GM12865 (cell line): ENCODE measurements around the gene SKI.

Source experiments
- DNase-seq: peaks from one replicate; pipeline ENCODE4 v3.0.0; 2010; ENCODE audit warnings: low read depth
- H3K4me3 ChIP-seq: 2 replicates; pipeline ENCODE4 v1.5.1; 2011; ENCODE audit warnings: mild to moderate bottlenecking, low read depth, low read length, control low read depth
- TF ChIP-seq, protein P1 (sequence below): IDR thresholded peaks from 2 replicates; pipeline ENCODE4 v1.5.1; 2011; ENCODE audit warnings: low read length, control low read depth, low read depth, inconsistent platforms; ENCODE audit not compliant: insufficient read depth; ENCODE audit errors: missing control alignments

Gene SKI

DNA sequence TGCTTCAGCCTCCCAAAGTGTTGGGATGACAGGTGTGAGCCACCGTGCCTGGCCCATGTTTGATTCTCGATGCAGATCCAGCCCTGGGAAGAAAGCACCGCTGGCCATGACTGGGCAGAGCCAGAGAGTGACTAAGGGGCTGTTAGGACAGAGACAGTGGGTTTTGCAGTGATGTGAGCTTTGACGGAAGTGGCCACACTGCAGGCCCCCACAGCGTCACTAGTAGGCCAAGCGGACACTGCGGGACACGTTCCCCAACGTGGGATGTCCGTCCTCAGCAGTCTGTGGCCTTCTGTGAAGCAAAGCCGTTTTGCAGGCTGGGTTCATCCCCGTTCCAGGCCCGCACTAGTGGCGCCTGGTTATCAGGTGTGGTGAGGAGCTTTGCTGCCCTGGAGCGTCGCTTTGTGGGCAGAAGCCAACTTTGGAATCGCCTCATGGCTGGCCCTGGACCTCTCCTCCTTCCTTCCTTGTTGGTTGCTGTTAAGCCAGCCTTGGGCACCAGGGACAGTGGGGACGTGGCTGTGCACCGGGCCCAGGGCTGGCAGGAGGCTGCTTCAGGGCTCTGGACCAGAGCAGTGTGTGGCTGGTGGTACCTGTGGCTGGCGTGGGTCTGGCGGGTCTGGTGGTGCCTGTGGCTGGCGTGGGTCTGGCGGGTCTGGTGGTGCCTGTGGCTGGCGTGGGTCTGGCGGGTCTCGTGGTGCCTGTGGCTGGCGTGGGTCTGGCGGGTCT is 41.2 kb downstream of the SKI start:
- TF ChIP-seq, protein P1, sequence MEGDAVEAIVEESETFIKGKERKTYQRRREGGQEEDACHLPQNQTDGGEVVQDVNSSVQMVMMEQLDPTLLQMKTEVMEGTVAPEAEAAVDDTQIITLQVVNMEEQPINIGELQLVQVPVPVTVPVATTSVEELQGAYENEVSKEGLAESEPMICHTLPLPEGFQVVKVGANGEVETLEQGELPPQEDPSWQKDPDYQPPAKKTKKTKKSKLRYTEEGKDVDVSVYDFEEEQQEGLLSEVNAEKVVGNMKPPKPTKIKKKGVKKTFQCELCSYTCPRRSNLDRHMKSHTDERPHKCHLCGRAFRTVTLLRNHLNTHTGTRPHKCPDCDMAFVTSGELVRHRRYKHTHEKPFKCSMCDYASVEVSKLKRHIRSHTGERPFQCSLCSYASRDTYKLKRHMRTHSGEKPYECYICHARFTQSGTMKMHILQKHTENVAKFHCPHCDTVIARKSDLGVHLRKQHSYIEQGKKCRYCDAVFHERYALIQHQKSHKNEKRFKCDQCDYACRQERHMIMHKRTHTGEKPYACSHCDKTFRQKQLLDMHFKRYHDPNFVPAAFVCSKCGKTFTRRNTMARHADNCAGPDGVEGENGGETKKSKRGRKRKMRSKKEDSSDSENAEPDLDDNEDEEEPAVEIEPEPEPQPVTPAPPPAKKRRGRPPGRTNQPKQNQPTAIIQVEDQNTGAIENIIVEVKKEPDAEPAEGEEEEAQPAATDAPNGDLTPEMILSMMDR = no peak
- no peak for DNase-seq
- no peak overlapping the region for H3K4me3 ChIP-seq

DNA sequence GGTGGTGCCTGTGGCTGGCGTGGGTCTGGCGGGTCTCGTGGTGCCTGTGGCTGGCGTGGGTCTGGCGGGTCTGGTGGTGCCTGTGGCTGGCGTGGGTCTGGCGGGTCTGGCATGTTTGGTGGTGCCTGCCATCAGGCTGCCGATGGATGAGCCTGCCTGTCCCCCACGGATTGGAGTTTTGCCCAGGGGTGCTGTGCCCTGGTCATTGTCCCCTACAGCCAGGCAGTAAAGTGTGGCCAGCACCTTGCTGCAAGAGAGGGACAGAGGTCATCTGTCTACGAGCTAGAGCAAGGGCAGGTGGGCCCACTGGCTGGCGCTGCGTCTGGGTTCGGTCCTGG is 41.8 kb downstream of the SKI start:
- TF ChIP-seq, protein P1 = no peak
- H3K4me3 ChIP-seq = no peak overlapping the region
- DNase-seq = no peak

DNA sequence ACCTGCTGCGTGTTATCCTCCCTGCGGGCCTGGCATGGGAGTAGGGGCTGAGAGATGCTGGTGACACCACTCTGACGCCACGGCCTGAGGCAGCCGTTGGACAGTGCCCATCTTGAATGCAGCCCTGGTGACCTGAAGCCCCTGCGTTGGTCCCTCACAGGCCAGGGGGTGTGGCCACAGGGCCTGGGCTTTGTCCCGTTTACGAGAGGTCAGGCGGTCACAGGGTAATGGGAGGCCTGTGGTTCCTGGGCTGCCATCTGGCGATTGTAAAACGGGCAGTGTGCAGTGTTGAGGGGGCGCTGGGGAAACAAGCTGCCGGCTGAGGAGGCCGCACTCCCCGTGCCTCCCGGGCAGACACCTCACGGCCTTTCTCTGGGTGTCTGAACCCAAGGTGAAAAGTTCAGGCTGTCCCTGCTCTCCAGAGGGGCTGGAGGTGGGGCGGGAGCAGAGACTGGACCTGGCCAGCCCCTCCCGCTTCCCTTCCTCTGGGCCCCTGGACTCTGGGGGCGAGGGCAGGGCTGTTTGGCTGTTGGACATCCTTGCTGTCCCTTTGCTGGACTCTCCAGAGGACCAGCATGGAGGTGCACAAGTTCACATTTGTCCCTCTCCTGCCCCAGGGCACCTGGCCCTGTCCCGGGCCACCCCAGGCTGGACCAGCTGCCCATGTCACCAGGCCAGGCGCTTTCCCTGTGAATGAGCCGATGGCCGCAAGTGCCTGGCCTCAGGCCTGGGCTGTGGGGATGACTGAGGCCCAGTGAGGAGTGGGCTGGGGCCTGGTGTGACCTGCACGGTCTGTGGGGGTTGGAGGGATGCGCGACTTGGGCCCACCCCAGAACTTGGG is 42.4 kb downstream of the SKI start:
- no peak overlapping the region for H3K4me3 ChIP-seq
- TF ChIP-seq, protein P1 = no peak
- DNase-seq = no peak

DNA sequence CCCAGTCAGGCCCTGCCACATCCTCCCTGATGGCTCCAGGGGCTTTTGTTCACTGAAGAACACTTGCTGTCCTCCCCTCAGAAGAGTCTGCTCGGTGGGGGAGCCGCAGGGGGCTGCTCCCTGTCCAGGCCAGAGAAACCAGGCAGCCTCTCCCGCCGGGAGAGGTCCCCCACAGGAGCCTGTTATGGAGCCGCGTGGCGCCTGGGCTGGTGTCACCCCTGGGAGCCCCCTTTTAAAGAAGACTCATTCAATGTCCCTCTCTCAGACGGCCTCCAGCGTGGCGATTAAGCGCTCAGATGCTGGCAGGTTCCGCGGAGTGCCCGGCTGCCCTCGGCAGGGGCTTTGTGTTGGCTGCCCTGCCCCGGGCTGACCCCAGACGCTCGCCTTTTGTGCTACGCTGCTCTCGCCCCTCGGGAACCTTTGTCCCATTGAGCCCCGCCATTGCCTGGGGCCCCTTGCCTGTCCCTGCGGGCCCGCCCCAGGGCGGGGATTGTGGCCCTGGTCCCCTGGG is 43.1 kb downstream of the SKI start:
- TF ChIP-seq, protein P1 = no peak
- DNase-seq = no peak
- H3K4me3 ChIP-seq = no peak overlapping the region

DNA sequence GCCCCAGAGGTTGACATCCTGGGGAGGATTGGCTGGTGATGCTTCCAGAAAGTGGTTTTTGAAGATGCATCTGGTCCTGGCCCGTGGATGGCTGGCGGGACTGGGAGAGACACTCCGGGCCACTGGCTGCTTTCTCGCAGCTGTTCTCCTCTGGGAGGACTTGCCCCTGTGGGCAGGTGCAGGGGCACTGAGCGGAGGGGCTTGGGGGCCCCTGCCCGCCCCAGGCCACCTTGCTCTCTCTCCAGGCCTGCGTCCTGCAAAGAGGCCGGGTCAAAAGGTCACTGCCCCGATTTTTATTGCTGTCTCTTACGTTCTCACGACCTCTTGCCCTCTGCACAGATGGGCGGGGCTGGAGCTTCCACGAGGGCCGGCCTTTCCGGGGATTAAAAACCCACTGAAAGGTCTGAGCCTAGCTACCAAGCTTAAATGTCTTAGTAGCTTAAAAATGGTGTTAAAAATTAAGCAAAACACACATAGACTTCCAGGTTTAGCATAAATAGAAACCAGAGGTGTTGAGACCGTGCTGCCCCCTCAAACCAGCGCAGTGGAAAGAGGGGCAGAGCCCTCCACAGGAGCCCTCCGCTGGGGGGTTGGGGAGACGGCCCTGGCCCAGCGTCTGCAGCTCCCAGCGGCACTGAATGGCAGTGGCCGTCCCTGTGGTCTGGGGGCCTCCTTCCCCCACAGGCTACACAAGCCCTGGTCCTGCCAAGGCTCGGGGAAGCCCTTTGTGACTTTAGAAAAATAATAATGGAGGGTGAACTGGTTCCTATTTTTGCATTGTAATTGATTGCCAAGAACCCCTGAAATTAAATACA is 43.9 kb downstream of the SKI start:
- no peak overlapping the region for H3K4me3 ChIP-seq
- no peak for DNase-seq
- TF ChIP-seq, protein P1 = no peak

DNA sequence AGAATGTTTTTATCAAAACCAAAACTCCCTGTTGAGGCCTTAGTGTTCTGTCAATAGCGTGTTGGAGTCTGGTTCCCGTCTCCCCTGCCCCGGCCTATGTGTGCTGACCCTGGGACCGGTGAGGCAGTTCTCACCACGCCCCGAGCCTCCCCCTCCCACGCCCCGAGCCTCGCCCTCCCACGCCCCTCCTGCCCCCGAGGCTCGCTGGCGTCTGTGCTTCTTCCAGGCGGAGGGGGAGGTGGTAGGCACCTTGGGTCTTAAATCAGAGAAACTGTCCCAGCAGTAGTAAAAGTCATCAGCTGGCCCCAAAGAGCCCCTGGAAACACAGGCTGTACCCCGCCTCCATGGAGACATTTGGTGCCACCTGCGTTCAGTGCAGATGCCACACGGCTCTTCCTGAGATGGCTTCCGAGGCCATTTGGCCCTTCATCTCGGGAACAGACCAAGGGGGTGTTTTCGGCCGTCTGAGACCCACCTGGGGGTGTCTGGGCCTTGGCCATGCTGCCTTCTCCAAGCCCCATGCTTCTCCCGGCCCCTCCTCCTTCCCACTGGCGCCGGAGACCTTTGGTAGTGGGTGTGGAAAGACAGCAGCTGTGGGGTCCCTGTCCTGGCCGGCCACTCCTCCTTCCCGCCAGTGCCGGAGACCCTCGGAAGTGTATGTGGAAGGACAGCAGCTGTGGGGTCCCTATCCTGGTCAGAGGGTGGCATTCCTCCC is 44.7 kb downstream of the SKI start:
- TF ChIP-seq, protein P1 = no peak
- H3K4me3 ChIP-seq = no peak overlapping the region
- DNase-seq = no peak
